Endothelial cell of umbilical vein (primary cell): Measurements from ENCODE around the gene GHRHR. TPM values are rescaled to one million over a fixed set of nuclear protein-coding genes. Genes with fewer than 3 reads are reported as not detected.

Experiments used
- BruUV-seq: library from RNA; stranded (reverse); fragments of 400-500 nt; replicated peaks from 2 replicates; lab custom pipeline; 2021; lab: Mats Ljungman, UMichigan
- CTCF ChIA-PET: fragments of 300-600, 350-600 bp; sonication (Branson Sonifier 250); formaldehyde crosslinking; loops from one replicate; lab custom pipeline; 2021; ENCODE audit warnings: antibody characterized with exemption, inconsistent platforms; lab: Charles Lee
- POLR2A ChIA-PET: fragments of 300-600, 350-600 bp; sonication (Branson Sonifier 250); formaldehyde crosslinking; loops from one replicate; lab custom pipeline; 2021; ENCODE audit warnings: antibody characterized with exemption, inconsistent platforms; lab: Charles Lee
- DNase-seq: peaks from one replicate; pipeline ENCODE4 v3.0.0-alpha.2; 2011; ENCODE audit warnings: low read depth, low spot score
- FAIRE-seq: peaks from 2 replicates; lab custom pipeline; 2011; peaks lifted over from hg19 to GRCh38; lab: Jason Lieb, UNC
- H2AFZ ChIP-seq: 2 replicates; pipeline ENCODE4 v1.6.0; 2012; ENCODE audit warnings: low read depth, low read length, control low read depth, inconsistent platforms
- H3K27ac ChIP-seq: 2 replicates; pipeline ENCODE4 v1.5.1; 2011; ENCODE audit warnings: low read depth, mild to moderate bottlenecking, control low read depth, low read length, moderate library complexity; ENCODE audit not compliant: insufficient read depth
- H3K27me3 ChIP-seq, 2 experiments: 2 replicates each; pipeline versions ENCODE4 v1.6.0 to v1.6.1; 2011; ENCODE audit warnings: low read length in 2 of 2, mixed read lengths in 1 of 2; ENCODE audit not compliant: control insufficient read depth in 2 of 2, insufficient read depth in 2 of 2
- H3K36me3 ChIP-seq, 2 experiments: 2 replicates in 1 of 2; 3 replicates in 1 of 2; pipeline ENCODE4 v1.5.1; 2011; ENCODE audit warnings: low read length in 2 of 2, mild to moderate bottlenecking in 1 of 2, moderate library complexity in 1 of 2; ENCODE audit not compliant: control insufficient read depth in 2 of 2, insufficient read depth in 2 of 2; ENCODE audit errors: extremely low read depth in 1 of 2
- H3K4me1 ChIP-seq: 3 replicates; pipeline ENCODE4 v1.5.1; 2011; ENCODE audit warnings: mild to moderate bottlenecking, low read length; ENCODE audit not compliant: control insufficient read depth, insufficient read depth; ENCODE audit errors: extremely low read depth
- H3K4me2 ChIP-seq: 2 replicates; pipeline ENCODE4 v1.6.1; 2011; ENCODE audit warnings: low read length, control low read depth, mixed read lengths; ENCODE audit not compliant: insufficient read depth
- H3K4me3 ChIP-seq, 3 experiments: fragments of 200-600 bp in 1 of 3; sonication (generic), shearing (Covaris generic) in 1 of 3; replicated peaks in 1 of 3; 2 replicates each; pipeline ENCODE4 v1.5.1; 2011 to 2016; ENCODE audit warnings: control low read depth in 3 of 3, low read length in 3 of 3, mild to moderate bottlenecking in 2 of 3, inconsistent platforms in 1 of 3, low read depth in 1 of 3, moderate library complexity in 1 of 3; ENCODE audit not compliant: insufficient read depth in 1 of 3
- H3K79me2 ChIP-seq: 2 replicates; pipeline ENCODE4 v1.6.0; 2012; ENCODE audit warnings: low read length, inconsistent platforms; ENCODE audit not compliant: control insufficient read depth, insufficient read depth
- H3K9ac ChIP-seq: replicated peaks from 2 replicates; pipeline ENCODE3; 2011; ENCODE audit warnings: low read length, control low read depth; ENCODE audit not compliant: insufficient read depth; ENCODE audit errors: extremely low read depth
- H3K9me1 ChIP-seq: replicated peaks from 3 replicates; pipeline ENCODE4 v1.6.0; 2011; ENCODE audit warnings: mild to moderate bottlenecking, low read length; ENCODE audit not compliant: control insufficient read depth, insufficient read depth; ENCODE audit errors: extremely low read depth
- H3K9me3 ChIP-seq: replicated peaks from 2 replicates; pipeline ENCODE4 v1.5.1; 2012; ENCODE audit warnings: low read length, inconsistent platforms; ENCODE audit not compliant: control insufficient read depth, insufficient read depth
- H4K20me1 ChIP-seq: replicated peaks from 2 replicates; pipeline ENCODE3; 2011; ENCODE audit warnings: mild to moderate bottlenecking, low read length; ENCODE audit not compliant: control insufficient read depth, insufficient read depth; ENCODE audit errors: extremely low read depth
- CTCF ChIP-seq, 2 donors: IDR thresholded peaks; 1 replicate in 1 of 2; 2 replicates in 1 of 2; pipeline ENCODE4 v1.5.1; 2011; ENCODE audit warnings: low read length in 2 of 2, mild to moderate bottlenecking in 2 of 2, moderate library complexity in 2 of 2, control low read depth in 1 of 2, inconsistent platforms in 1 of 2, low read depth in 1 of 2; ENCODE audit not compliant: insufficient read depth in 1 of 2; ENCODE audit errors: extremely low read depth in 1 of 2
- EZH2 ChIP-seq: IDR thresholded peaks from 2 replicates; pipeline ENCODE4 v1.6.1; 2012; ENCODE audit warnings: borderline replicate concordance, low read depth, mild to moderate bottlenecking, moderate library complexity, low read length, inconsistent platforms; ENCODE audit not compliant: severe bottlenecking
- FOS ChIP-seq: IDR thresholded peaks from 2 replicates; pipeline ENCODE4 v1.6.1; 2011; ENCODE audit warnings: mild to moderate bottlenecking, low read length, moderate library complexity, borderline replicate concordance; ENCODE audit not compliant: insufficient read depth
- GATA2 ChIP-seq: IDR thresholded peaks from 2 replicates; pipeline ENCODE4 v1.7.0; 2011; ENCODE audit warnings: low read depth, mild to moderate bottlenecking, moderate library complexity, mixed read lengths, low read length; ENCODE audit not compliant: insufficient read length, insufficient read depth
- JUN ChIP-seq: IDR thresholded peaks from 2 replicates; pipeline ENCODE4 v1.6.1; 2011; ENCODE audit warnings: borderline replicate concordance, low read depth; ENCODE audit not compliant: insufficient read length, insufficient read depth
- MAX ChIP-seq: IDR thresholded peaks from 2 replicates; pipeline ENCODE4 v1.6.1; 2011; ENCODE audit not compliant: insufficient read depth, insufficient read length
- MYC ChIP-seq: IDR thresholded peaks from one replicate; pipeline ENCODE4 v1.6.1; 2011; ENCODE audit warnings: mild to moderate bottlenecking, low read depth, low read length
- POLR2A ChIP-seq: IDR thresholded peaks from 2 replicates; pipeline ENCODE4 v1.6.1; 2012; ENCODE audit warnings: low read depth, mild to moderate bottlenecking, control low read depth, low read length
- POLR2AphosphoS5 ChIP-seq: IDR thresholded peaks from 2 replicates; pipeline ENCODE4 v1.6.1; 2012; ENCODE audit warnings: low read depth, mild to moderate bottlenecking, control low read depth, low read length, moderate library complexity; ENCODE audit not compliant: insufficient read depth
- dilution Hi-C: fragments of 300-500 bp; cut with MboI; formaldehyde crosslinking; loops from one replicate; pipeline ENCODE4 v1.15.0; 2019; ENCODE audit warnings: low sequenced_read_pairs; ENCODE audit not compliant: extremely low pct_ligation_motif_present
- intact Hi-C: fragments of 100-400 bp; cut with micrococcal nuclease; formaldehyde crosslinking; loops from one replicate; pipeline ENCODE4 v1.10.0; 2022
- polyA plus RNA-seq, 4 experiments: library from polyadenylated mRNA; depleted of rRNA in 3 of 4; stranded (reverse) in 3 of 4; unstranded in 1 of 4; fragments of >200 nt; gene quantifications; 2 replicates each; pipeline versions ENCODE4 v1.2.1 to v1.2.3, GENCODE V29; 2011 to 2012; ENCODE audit warnings: missing spikeins in 1 of 4
- total RNA-seq: library from RNA; stranded (reverse); gene quantifications from 2 replicates; pipeline ENCODE4 v1.2.3, GENCODE V29; 2021

The GHRHR gene
- total and polyA plus RNA-seq, 2 donors (not counting 3 experiments of a cell fraction or from before 2014, with no cell fraction given): not detected

GRCh38 chr7:30970594-30971094 is 6.9 kb downstream of the GHRHR start:
- H3K9me3 ChIP-seq: no peaks in the 10 kb centered on the region
- H3K27ac ChIP-seq: no peak overlapping the region
- H3K4me3 ChIP-seq: no peak overlapping the region
- no peak overlapping the region for H3K9ac ChIP-seq
- H3K79me2 ChIP-seq: no peaks in the 10 kb centered on the region
- CTCF ChIA-PET: interaction anchor here (1.4 to 4.6 kb wide), 5 partner anchors 11 to 169 kb away, joined by 3 to 22 read pairs (median 6); no protein-coding TSS in a partner anchor
- dilution Hi-C loops (no loop called here), intact Hi-C loops (no loop called here)
- H3K27me3 ChIP-seq: peaks cover 19 to 29% of the 10 kb centered on the region in 2 experiments
- TF ChIP-seq MYC (no peak), POLR2AphosphoS5 (no peak), GATA2 (no peak)
- no peaks in the 10 kb centered on the region for H3K9me1 ChIP-seq
- FAIRE-seq: no peak
- H3K4me2 ChIP-seq: no peak overlapping the region
- POLR2A ChIA-PET: no interaction called here
- no peaks in the 10 kb centered on the region for H3K36me3 ChIP-seq
- no TSS peak for BruUV-seq
- no peaks in the 10 kb centered on the region for H3K4me1 ChIP-seq
- H2AFZ ChIP-seq: no peak overlapping the region
- DNase-seq: no peak
- H4K20me1 ChIP-seq: no peaks in the 10 kb centered on the region

GRCh38 chr7:30971440-30971839 is 7.7 kb downstream of the GHRHR start:
- no TSS peak for BruUV-seq
- Histone ChIP-seq H3K4me3 (no peak overlapping the region), H3K79me2 (no peaks in the 10 kb centered on the region), H3K4me2 (no peak overlapping the region), H3K27ac (no peak overlapping the region), H3K4me1 (no peaks in the 10 kb centered on the region), H4K20me1 (no peaks in the 10 kb centered on the region), H3K27me3 (peaks cover 19 to 29% of the 10 kb centered on the region in 2 experiments), H2AFZ (no peak overlapping the region), H3K9me3 (no peaks in the 10 kb centered on the region), H3K9me1 (no peaks in the 10 kb centered on the region), H3K36me3 (no peaks in the 10 kb centered on the region), H3K9ac (no peak overlapping the region)
- FAIRE-seq: no peak
- dilution Hi-C loops (no loop called here), intact Hi-C loops (no loop called here)
- ChIA-PET POLR2A (no interaction called here), CTCF (interaction anchor here (1.4 to 4.6 kb wide), 6 partner anchors 10 to 170 kb away, joined by 3 to 22 read pairs (median 12); no protein-coding TSS in a partner anchor)
- no peak for DNase-seq
- TF ChIP-seq FOS: no peak
- TF ChIP-seq MAX: no peak
- no peak for TF ChIP-seq MYC
- no peak for TF ChIP-seq GATA2
- TF ChIP-seq JUN: no peak
- no peak for TF ChIP-seq POLR2AphosphoS5
- no peak for TF ChIP-seq EZH2
- TF ChIP-seq CTCF (IDR thresholded peaks at IDR 0.05; ENCODE audit: extremely low read depth in 1 of 2, insufficient read depth in 1 of 2, low read depth in 1 of 2, low read length in 2 of 2): no peak
- TF ChIP-seq POLR2A: no peak
